ENCODE data around the gene ENOPH1.

Gene ENOPH1

DNA sequence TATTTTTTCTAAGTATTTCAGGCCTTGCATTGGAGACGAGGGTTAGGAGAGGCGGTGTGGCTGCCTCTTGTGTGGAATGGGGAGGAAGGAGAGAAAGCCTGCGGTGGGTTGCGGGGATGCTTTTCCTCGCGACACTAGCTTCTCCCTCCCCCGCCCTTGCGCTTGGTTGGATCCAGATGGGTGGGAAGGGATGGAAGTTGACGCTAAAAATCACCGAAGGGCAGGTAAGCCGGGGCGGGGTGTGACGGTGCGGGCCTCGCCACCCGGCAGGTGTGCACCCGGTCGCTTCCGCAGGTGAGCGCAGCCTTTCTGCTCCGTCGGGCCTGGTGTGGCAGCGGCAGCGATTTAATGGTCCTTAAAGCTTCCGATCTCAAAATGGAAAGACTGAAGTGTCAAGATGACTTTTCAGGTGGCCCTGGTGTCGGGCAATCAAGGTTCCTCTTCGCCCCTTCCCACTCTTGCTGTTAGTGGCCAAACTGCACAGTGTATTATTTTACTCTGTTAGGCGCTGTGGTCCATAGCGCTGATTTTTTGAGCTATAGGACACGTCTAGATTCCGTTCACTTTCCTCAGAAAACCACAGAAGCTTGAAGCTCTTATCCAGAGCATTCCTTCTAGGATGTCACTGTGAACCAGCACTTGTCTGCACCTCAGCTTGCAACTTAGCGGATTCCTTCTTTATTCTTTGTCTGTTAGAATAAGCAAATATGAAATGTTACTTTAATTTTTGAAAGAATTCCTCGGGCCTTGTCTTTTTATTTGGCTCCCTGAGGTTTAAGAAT lies 765 bp downstream of the ENOPH1 start:
- DNase-seq (ENCODE audit: low read depth), result peak; percentile 41
- H3K4me3 ChIP-seq (ENCODE audit: low read depth, low read length), result peak overlapping the region; percentile 89
- TF ChIP-seq, protein P1, sequence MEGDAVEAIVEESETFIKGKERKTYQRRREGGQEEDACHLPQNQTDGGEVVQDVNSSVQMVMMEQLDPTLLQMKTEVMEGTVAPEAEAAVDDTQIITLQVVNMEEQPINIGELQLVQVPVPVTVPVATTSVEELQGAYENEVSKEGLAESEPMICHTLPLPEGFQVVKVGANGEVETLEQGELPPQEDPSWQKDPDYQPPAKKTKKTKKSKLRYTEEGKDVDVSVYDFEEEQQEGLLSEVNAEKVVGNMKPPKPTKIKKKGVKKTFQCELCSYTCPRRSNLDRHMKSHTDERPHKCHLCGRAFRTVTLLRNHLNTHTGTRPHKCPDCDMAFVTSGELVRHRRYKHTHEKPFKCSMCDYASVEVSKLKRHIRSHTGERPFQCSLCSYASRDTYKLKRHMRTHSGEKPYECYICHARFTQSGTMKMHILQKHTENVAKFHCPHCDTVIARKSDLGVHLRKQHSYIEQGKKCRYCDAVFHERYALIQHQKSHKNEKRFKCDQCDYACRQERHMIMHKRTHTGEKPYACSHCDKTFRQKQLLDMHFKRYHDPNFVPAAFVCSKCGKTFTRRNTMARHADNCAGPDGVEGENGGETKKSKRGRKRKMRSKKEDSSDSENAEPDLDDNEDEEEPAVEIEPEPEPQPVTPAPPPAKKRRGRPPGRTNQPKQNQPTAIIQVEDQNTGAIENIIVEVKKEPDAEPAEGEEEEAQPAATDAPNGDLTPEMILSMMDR (IDR thresholded peaks at IDR 0.05; ENCODE audit: low read depth, low read length), result no peak
- TF ChIP-seq POLR2A (IDR thresholded peaks at IDR 0.05; ENCODE audit: extremely low read depth, insufficient read length) (no peak), MYC (IDR thresholded peaks at IDR 0.05; ENCODE audit: low read depth, low read length) (no peak)
- TF ChIP-seq, protein P2, sequence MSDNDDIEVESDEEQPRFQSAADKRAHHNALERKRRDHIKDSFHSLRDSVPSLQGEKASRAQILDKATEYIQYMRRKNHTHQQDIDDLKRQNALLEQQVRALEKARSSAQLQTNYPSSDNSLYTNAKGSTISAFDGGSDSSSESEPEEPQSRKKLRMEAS (IDR thresholded peaks at IDR 0.05; ENCODE audit: low read depth, low read length), result no peak

DNA sequence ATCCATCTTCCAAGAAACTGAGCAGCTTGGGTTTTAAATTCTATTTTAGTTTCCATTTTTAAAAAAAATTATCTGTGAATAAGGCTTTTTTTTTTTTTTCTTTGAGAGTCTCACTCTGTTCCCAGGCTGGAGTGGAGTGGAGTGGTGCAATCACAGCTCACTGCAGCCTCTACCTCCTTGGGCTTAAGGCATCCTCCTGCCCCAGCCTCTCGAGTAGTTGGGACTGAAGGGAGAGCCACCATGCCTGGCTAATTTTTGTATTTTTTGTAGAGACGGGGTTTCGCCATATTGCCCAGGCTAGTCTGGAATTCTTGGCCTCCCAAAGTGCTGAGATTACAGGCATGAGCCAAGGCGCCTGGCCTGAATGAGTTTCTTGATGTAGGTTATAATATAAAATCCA lies 1.4 kb downstream of the ENOPH1 start:
- H3K4me3 ChIP-seq (ENCODE audit: low read depth, low read length), result peak overlapping the region; percentile 89
- no peak for DNase-seq (ENCODE audit: low read depth)
- TF ChIP-seq, protein P2 (IDR thresholded peaks at IDR 0.05; ENCODE audit: low read depth, low read length), result no peak
- no peak for TF ChIP-seq MYC (IDR thresholded peaks at IDR 0.05; ENCODE audit: low read depth, low read length)
- TF ChIP-seq POLR2A (IDR thresholded peaks at IDR 0.05; ENCODE audit: extremely low read depth, insufficient read length), result no peak
- TF ChIP-seq, protein P1 (IDR thresholded peaks at IDR 0.05; ENCODE audit: low read depth, low read length), result no peak

DNA sequence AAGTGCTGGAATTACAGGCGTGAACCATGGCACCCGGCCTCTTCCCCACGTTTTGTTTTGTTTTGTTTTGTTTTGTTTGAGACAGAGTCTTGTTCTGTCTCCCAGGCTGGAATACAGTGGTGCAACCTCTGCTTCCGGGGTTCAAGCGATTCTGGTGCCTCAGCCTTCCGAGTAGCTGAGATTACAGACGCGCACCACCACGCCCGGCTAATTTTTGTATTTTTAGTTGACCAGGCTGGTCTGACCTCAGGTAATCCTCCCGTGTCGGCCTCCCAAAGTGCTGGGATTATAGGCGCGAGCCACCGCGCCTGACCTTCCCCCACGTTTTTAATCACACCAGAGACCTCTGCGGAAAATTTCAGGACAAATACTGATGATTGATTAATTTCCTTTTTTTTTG lies 2.2 kb downstream of the ENOPH1 start:
- peak overlapping the region; percentile 30 for H3K4me3 ChIP-seq (ENCODE audit: low read depth, low read length)
- TF ChIP-seq MYC (IDR thresholded peaks at IDR 0.05; ENCODE audit: low read depth, low read length) (no peak), POLR2A (IDR thresholded peaks at IDR 0.05; ENCODE audit: extremely low read depth, insufficient read length) (no peak)
- TF ChIP-seq, protein P1 (IDR thresholded peaks at IDR 0.05; ENCODE audit: low read depth, low read length), result no peak
- TF ChIP-seq, protein P2 (IDR thresholded peaks at IDR 0.05; ENCODE audit: low read depth, low read length), result no peak
- DNase-seq (ENCODE audit: low read depth), result no peak

DNA sequence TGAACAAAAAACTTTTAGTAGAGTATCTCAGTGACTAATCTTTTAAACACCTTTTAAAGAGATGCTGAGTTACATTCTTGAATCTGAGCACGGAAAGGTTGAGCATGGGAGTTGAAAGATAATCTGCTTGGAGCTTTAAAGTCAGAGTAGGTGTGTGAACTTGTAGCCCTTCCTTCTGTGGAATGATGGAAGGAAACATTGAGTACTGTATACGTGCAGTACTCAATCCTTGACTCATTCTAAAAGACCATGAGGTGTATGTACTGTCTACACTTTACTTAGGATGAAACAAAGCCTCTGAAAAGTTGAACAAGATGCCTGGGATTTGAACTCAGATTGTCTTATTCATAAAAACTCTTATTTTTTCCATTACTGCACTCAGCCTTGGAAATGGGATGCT lies 3.4 kb downstream of the ENOPH1 start:
- H3K4me3 ChIP-seq (ENCODE audit: low read depth, low read length), result peak overlapping the region; percentile 1
- DNase-seq (ENCODE audit: low read depth), result no peak
- TF ChIP-seq, protein P1 (IDR thresholded peaks at IDR 0.05; ENCODE audit: low read depth, low read length), result no peak
- TF ChIP-seq MYC (IDR thresholded peaks at IDR 0.05; ENCODE audit: low read depth, low read length) (no peak), POLR2A (IDR thresholded peaks at IDR 0.05; ENCODE audit: extremely low read depth, insufficient read length) (no peak)
- TF ChIP-seq, protein P2 (IDR thresholded peaks at IDR 0.05; ENCODE audit: low read depth, low read length), result no peak

DNA sequence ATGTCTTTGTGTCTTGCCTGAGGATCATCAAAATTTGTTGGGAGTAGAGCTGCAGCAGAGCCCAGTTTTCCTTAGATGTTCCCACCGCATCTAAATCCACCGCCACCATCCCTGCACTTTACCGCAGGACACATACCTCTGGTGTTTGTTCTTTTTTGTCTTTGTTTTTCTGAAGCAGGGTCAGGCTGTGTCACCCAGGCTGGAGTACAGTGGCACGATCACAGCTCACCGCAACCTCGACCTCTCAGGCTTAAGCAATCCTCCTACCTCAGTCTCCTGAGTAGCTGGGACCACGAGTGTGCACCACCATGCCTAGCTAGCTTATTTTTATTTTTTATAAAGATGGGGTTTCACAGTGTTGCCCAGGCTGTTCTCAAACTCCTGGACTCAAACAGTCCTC lies 4.6 kb downstream of the ENOPH1 start:
- no peak overlapping the region for H3K4me3 ChIP-seq (ENCODE audit: low read depth, low read length)
- DNase-seq (ENCODE audit: low read depth), result no peak
- TF ChIP-seq, protein P1 (IDR thresholded peaks at IDR 0.05; ENCODE audit: low read depth, low read length), result no peak
- TF ChIP-seq, protein P2 (IDR thresholded peaks at IDR 0.05; ENCODE audit: low read depth, low read length), result no peak
- no peak for TF ChIP-seq POLR2A (IDR thresholded peaks at IDR 0.05; ENCODE audit: extremely low read depth, insufficient read length)
- no peak for TF ChIP-seq MYC (IDR thresholded peaks at IDR 0.05; ENCODE audit: low read depth, low read length)
